ENCODE data around the gene TNKS1BP1. TPM values are rescaled to one million over a fixed set of nuclear protein-coding genes. Genes with fewer than 3 reads are reported as not detected.

TNKS1BP1 gene
- total RNA-seq, 1 experiment from 2014 or later: 127 TPM

GRCh38 chr11:57360991-57361390 lies 36.2 kb upstream of the TNKS1BP1 start:
- TF ChIP-seq ZNF121 (CRISPR knock-in tag; IDR thresholded peaks at IDR 0.05) (no peak), STAT6 (CRISPR knock-in tag; conservative IDR thresholded peaks at IDR 0.05; ENCODE audit: low read depth) (no peak), ZNF232 (CRISPR knock-in tag; IDR thresholded peaks at IDR 0.05) (no peak), SMAD4 (CRISPR knock-in tag; IDR thresholded peaks at IDR 0.05) (no peak), OVOL2 (CRISPR knock-in tag; IDR thresholded peaks at IDR 0.05; ENCODE audit: borderline replicate concordance) (no peak), RORB (CRISPR knock-in tag; IDR thresholded peaks at IDR 0.05) (no peak), TP53 (CRISPR knock-in tag; IDR thresholded peaks at IDR 0.05) (no peak), CREB1 (CRISPR knock-in tag; IDR thresholded peaks at IDR 0.05) (no peak), FOXJ3 (CRISPR knock-in tag; IDR thresholded peaks at IDR 0.05; ENCODE audit: borderline replicate concordance) (no peak), ZNF317 (CRISPR knock-in tag; IDR thresholded peaks at IDR 0.05; ENCODE audit: borderline replicate concordance, low read depth) (no peak), RELA (CRISPR knock-in tag; IDR thresholded peaks at IDR 0.05; ENCODE audit: borderline replicate concordance) (no peak), CTCF (IDR thresholded peaks at IDR 0.05) (no peak), NFE2L1 (CRISPR knock-in tag; IDR thresholded peaks at IDR 0.05) (no peak), SMAD3 (CRISPR knock-in tag; IDR thresholded peaks at IDR 0.05; ENCODE audit: borderline replicate concordance) (no peak), ATF3 (CRISPR knock-in tag; conservative IDR thresholded peaks at IDR 0.05) (no peak)
- H3K9me3 Mint-ChIP-seq: peaks cover 4% of the 10 kb centered on the region; the same call in 1 of the 2 replicates
- POLR2A ChIA-PET: interaction anchor here (0.6 kb wide), 1 partner anchor 1650 kb away, joined by 3 read pairs; no protein-coding TSS in a partner anchor
- no peaks in the 10 kb centered on the region for H3K36me3 Mint-ChIP-seq
- ATAC-seq: no peak
- no peak for DNase-seq (ENCODE audit: low spot score)
- peaks cover 18% of the 10 kb centered on the region for H3K4me1 Mint-ChIP-seq
- CTCF ChIA-PET: interaction anchor here (2.5 to 3.9 kb wide), 3 partner anchors 11 to 132 kb away, joined by 8 to 15 read pairs (median 13); no protein-coding TSS in a partner anchor
- H3K4me3 Mint-ChIP-seq: no peak overlapping the region
- no peak overlapping the region for H3K27ac Mint-ChIP-seq
- H3K27me3 Mint-ChIP-seq (ENCODE audit: low read depth): peaks cover 11% of the 10 kb centered on the region; the same call in 1 of the 2 replicates

- H3K4me1 Mint-ChIP-seq: peaks cover 9% of the 10 kb centered on the region
- no peak for ATAC-seq
- ChIA-PET CTCF (interaction anchor here (0.6 to 3.9 kb wide), 9 partner anchors 10 to 133 kb away, joined by 3 to 15 read pairs (median 4); no protein-coding TSS in a partner anchor), POLR2A (no interaction called here)
- no peak overlapping the region for H3K27ac Mint-ChIP-seq
- peaks cover 11% of the 10 kb centered on the region; the same call in 1 of the 2 replicates for H3K27me3 Mint-ChIP-seq (ENCODE audit: low read depth)
- TF ChIP-seq HMGA2 (CRISPR knock-in tag; IDR thresholded peaks at IDR 0.05): no peak
- TF ChIP-seq ZNF671 (CRISPR knock-in tag; IDR thresholded peaks at IDR 0.05): no peak
- TF ChIP-seq NR3C1 (CRISPR knock-in tag; conservative IDR thresholded peaks at IDR 0.05; ENCODE audit: low read depth): no peak
- no peak for TF ChIP-seq PRRX2 (CRISPR knock-in tag; IDR thresholded peaks at IDR 0.05)
- DNase-seq (ENCODE audit: low spot score): no peak
- no peak overlapping the region for H3K4me3 Mint-ChIP-seq
- H3K9me3 Mint-ChIP-seq: peaks cover 4% of the 10 kb centered on the region; the same call in 1 of the 2 replicates
- no peaks in the 10 kb centered on the region for H3K36me3 Mint-ChIP-seq
These were observed 35.3 kb upstream of the TNKS1BP1 start for GRCh38 chr11:57359896-57360690.

All from WTC11 (cell line).